HG02610 (cell line): ENCODE results near the gene CCDC77.

Experiments
- ATAC-seq: cut with Tn5 transposase; IDR thresholded peaks from one replicate; pipeline ENCODE4 v1.9.1; 2021; ENCODE audit warnings: mild to moderate bottlenecking, moderate library complexity; ENCODE audit not compliant: unreplicated experiment

CCDC77 gene

DNA sequence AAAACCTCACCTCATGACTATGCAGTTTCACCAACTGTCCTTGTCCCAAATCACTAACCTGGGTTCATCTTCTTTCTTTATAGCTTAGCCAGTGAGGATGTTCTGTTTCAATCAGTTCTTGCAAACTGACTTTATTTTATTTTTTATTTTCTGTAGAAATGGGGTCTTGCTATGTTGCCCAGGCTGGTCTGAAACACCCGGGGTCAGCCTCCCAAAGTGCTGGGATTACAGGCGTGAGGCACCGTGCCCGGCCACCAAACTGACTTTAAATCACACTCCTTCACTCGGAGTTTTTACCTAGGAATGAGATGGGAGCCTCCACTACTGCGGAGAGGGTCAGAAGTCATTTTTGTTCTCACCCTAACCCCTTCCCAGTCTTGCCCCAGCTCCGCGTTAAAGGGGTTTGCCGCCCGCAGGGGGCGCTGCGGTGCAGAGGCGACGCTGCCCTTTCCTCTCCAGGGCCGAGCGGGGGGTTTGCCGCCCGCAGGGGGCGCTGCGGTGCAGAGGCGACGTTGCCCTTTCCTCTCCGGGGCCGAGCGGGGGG is 51.3 kb downstream of the CCDC77 start:
- ATAC-seq: no peak

DNA sequence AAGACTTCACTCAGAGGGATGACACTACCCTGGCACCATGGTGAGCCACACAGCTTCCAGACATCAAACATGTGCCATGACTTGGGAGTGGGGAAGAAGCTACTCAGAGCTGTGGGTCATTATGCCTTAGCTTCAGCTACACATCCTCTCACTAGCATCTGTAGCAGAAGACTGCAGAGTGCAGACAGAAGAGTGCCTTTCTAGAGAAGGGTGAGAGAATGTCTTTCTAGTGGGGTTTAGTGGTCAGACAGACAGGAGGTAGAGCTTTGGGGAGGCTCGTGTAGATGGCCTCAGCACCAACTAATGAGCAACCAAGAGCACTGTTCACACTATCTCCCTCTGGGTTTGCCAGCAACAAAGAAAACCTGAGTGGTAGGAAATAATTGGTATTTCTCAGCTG is 53.4 kb downstream of the CCDC77 start:
- no peak for ATAC-seq

DNA sequence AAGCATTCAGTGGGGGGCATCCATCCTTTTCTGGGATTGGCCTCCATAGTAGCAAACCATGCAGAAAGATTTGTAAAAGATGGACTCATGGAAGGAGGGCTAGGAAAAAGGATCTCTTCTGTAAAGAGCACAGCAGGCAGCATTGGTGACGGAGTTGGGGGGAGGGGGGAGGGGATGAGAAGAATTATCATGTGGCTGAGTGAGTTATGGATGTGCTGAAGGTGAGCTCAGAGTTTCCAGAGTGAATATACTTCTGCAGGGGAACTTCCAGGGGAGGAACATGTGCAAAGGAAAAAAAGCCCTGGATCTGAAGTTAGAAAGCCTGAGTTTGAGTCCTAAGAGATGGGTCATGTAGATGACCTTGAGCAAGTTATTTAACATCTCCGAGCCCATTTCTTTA is 54.4 kb downstream of the CCDC77 start:
- ATAC-seq: no peak

DNA sequence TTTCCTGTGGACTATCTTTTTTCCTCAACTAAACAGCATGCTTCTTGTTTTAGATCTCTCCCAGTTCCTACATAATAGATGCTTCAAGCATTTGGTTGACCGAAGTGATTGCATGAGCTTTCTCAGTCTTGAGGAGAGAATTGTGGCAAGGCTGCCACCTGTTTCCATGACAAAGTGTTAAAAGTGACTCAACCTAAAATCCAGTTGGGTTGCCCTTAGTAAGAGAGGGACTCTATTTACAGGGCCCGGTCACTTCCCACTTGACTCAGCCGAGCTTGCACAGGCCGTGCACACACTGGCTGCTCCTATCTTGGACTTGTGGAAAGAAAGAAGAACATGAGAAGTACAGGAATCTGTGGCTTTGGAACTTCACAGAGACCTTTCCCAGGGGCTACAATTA is 56.2 kb downstream of the CCDC77 start:
- no peak for ATAC-seq

DNA sequence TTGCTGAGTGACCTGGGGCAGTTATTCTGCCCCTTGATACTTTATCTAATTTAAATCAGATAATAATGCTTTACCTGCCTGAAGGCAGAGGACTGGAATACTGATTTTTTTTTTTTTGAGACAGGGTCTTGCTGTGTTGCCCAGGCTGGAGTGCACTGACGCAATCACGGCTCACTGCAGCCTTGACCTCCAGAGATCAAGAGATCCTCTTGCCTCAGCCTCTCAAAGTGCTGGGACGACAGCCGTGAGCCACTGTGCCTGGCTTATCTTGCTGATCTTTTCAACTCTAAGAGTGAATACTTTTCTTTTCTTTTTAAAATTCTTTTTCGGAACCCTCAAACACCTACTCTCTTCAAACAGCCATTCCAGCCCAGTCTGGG is 57.6 kb downstream of the CCDC77 start:
- ATAC-seq: no peak

DNA sequence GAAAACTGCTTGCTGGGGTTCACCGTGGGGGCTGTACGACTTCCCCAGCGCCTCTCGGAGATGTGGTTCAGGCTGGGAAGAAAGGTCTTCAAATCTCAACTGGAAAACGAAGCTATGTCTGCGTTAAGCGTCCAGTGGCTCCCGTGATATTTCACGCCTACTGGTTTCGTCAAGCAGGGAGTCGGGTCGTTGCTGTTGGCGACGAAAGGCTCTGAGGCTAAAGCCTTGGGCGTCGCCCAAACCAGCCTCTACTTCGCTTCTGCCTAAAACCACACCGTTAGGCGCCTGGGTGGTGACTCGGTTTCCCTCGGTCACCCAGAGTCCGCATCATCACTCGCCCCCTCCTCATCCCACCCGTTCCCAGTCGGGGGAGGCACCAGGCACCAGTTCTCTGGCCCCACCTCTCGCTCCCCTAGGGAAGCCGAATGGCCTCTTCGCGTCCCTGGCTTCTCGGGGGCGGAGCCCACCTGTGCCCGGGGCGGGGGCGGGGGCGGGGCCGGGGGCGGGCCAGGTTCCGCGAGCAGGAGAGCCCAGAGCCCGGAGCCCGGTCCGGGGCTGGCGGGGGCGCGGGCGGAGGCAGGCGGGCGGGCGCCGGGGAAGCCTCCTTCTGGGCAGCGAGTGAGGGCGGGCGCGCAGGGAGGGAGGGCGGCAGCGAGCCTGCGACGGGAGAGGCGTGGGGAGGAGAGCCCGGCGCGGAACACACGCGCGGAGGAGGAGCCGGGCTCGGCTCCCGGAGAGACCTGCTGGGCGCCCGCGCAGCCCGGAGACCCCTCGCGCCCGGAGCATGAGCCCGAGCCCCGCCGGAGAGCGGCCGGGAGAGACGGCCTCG is 58.2 kb downstream of the CCDC77 start, which contains the start of gene B4GALNT3:
Gene B4GALNT3 (plus strand): TSS at position 510 of the 829 bp plus-strand sequence. CDS start 438 bp downstream, outside the sequence.
- ATAC-seq: no peak

DNA sequence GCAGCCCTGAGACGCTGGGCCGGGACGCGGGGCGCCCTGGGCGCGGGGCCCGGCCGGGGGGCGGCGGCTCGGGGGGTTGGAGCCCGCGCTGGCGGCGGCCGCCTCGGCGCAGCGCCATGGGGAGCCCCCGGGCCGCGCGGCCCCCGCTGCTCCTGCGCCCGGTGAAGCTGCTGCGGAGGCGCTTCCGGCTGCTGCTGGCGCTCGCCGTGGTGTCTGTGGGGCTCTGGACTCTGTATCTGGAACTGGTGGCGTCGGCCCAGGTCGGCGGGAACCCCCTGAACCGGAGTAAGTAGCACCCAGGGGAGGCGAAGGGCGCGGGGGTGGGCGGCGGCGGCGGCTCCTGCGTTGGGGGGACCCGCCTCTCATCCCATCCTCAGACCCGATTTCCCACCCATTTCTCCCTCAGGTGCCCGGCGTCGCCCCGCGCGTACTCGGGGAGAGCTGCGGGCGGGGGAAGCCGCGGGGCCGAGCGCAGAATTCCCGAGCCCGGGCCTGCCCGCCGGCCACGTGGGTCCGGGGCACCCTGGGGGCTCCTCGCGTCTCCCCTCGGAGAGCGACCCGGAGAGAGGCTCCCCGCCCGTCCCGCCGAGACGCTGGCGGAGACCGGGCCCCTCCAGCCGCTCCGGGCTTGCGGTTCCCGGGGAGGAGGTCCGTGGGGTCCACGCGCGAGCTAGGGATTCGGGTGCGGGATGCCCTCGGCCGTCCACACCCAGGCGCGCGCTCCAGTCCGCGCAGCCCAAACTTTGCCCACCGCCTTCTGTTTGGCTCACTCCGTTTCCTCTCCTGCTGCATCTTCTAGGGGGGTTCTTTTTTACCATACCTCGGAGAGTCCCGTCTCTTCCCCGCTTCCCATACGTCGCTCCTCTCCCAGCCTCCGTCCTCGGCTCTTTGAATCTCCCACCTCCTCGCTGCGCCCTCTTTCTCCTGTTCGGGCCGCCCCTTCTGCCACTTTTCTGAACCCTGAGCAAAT is 59.1 kb downstream of the CCDC77 start:
- ATAC-seq: no peak

DNA sequence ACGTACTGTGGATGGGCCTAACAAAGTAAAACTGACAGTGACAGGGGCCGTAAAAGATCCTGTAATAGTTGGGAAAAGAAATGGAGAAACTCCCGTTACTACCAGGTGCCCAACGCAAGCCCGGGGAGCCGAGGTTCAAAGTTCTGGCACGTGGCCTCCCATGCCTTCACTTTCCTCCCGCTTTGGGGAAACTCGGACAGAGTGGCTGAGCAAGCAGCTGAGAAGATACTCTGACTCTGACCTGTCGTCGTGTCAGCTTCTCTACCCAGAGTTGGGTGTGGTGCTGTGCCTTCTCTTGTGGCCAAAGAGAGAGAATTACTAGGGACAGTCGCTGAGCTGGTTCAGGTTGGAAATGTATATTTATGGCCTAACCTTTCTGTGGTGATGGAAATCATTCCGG is 60.0 kb downstream of the CCDC77 start:
- ATAC-seq: no peak

DNA sequence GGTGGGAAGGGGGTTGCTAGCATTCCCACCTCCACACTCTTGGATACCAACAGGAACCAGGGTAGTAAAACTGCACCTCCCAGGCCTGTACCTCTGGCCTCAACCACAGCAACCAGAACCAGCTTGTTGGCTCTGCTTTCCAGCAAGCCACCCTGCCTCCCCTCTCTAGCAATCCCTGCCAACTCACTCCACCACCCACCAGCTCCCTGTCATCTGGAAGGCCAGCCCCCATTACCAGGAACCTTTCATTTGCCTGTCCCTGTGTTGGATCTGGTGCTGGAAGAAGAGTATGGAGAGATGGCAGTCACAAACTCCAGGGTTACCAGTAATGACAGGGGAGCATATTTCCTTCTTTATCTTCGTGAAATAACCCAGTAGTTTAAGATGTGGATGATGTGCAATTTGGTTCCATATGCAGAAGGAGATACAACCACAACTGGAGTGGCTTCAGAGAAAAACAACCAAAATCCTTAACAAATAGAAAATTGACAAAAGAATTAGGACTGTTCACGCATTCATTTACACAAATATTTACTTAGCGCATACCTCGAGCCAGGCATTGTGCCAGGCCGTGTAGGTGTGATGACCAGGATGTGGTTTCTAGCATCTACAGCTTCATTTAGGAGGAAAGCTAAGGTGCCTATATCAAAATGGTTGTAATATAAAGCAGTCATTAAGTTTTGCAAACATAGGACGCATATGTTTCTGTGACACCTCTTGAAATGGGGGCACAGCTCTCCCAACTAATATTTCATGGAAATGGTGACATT is 61.7 kb downstream of the CCDC77 start:
- no peak for ATAC-seq

DNA sequence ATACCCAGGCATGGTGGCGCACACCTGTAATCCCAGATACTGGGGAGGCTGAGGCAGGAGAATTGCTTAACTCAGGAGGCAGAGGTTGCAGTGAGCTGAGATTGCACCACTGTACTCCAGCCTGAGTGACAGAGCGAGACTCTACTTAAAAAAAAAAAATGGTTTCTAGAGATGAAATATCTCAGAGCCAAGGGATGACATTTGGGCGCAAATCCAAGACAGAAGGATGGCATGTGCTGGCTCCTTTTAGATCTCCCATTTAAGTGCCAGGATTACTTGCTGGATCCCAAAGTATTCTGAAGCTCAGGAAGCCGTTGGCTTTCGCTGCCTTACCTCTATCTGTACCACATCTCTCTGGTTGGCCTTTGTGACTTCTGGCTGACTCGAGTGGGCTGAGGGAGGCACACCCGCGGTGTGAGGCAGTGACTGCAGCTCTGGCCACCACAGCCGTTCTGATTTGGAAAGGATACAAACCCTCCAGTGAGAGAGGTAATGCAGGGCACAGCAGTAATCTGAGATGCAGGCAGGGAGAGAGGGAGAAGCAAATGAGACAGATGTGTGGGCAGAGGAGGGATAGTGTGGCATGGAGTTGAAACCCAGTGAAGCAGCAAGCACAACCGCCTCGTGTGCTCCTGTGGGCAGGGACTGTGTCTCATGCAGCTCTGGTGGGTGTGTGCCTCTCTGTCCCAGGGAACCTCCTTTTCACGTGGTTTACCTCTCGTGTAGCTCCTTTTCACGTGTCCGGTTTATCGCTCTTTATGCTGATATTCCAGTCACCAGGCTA is 63.2 kb downstream of the CCDC77 start:
- no peak for ATAC-seq

DNA sequence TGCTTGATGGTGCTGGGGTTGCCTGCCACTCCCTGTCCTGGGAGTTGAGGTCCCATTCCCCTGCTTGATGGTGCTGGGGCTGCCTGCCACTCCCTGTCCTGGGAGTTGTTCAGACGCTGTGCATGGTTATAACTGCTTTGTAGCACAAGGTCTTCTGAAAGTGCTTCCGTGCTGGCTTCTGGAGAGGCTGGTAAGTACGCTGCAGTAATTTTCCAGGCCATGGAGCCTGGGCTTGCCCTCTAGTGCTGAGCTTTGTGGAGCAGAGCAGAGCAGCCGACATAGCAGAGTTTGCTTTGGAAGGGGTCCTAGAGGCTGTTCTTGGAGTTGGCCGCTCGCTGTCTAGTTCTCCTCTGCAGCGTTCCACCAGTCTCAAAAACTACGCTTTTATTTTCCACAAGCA is 64.6 kb downstream of the CCDC77 start:
- no peak for ATAC-seq

DNA sequence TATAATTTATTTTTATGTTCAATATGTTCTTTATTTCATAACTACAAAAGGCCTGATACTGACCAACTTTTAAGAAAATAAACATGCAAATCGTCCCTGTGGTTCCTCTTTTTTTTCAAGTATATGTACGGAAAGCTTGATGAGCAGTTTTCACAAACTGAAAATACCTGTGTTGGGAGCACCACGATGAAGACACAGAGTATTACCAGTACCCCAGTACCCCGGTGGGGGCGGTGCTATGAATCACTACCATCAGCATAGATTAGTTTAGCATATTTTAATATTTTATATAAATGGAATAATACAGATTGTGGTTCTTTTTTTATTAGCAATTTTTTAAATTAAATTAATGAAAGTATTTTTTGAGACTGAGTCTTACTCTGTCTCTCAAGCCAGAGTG is 65.3 kb downstream of the CCDC77 start:
- ATAC-seq: no peak

DNA sequence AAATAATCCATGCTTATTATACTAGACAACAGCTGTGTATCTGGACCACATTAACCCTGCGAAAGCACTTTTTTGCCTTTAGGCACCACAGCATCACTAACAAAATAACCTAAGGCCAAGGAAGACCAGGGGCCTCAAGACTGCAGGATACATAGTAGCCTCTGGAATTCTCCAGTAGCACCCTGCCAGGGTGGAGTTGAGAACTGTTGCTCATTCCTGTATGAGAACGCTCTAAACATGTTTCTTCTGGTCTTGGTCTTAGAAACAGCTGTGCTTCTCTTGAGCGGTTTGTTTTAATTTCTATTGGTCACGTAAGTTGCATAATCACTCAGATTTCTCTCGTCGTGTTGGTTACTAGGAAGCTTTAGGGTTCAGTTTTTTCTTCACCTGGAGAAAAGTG is 66.1 kb downstream of the CCDC77 start:
- ATAC-seq: no peak

DNA sequence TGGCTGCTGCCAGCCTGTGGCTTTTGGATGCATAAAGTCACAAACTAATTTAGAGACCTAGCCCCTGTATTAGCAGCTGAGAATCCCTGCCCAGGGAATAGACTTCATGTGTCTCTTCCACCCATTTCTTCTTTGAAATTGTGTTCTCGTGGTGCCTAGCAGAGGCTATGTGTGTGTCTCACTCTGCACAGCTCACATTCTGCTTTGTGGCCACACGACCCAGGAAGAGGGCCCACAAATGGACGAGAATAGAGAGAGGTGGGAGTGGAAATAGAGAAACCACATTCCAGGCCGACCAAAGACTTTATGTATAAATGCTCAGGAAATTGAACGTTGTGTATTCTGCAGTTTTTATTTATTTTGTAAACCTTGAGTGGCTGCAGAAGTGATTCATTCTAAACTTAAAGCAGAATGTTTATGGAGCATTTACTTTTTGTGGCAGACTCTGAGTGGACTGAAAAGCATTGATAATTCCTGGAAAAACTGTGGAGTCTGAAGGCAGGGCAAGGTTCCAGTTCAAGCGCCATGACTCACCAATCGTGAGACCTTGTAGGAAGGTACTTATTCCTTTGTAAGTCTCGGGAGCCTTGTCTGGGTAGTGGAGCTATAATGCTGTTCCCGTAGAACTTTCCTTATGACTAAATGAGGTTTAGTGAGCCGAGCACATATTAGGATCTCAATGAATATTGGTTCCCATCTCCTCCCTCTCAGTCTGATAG is 67.4 kb downstream of the CCDC77 start:
- ATAC-seq: no peak

DNA sequence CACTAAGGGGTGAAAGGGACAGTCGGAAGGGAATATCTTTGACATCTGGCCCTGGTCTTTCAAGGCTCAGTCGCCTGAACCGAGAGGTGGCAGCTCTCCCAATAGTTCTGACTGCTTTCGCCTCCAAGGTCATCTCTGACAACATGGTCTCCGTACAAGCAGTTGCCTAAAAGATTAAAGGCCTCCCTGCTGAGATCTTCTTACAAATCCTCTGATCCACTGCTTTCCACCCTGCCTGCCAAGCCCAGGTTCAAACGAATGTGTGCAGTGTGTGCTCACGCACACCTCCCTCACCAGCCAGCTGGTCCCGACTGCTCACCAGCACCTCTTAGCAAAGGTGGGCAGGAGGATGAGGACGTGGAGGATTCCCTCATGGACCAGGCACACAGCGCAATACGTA is 68.7 kb downstream of the CCDC77 start:
- ATAC-seq: no peak

DNA sequence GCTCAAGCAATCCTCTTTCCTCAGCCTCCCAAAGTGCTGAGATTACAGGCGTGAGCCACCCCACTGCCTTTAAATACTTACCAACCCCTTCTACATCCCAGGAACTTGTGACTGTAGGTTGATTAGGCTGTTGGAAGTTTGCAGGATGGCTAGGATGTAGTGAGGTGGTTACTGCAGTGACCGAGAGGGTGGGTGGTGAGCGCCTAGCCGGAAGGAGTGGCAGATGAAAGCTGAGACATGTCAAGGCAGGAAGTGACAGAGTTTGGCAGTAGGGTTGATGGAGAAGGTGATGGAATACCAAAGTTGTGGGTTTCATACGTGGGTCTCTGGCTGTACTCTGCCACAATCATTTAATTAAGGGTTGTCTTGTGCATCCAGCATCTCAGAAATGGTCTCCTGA is 71.8 kb downstream of the CCDC77 start:
- no peak for ATAC-seq

DNA sequence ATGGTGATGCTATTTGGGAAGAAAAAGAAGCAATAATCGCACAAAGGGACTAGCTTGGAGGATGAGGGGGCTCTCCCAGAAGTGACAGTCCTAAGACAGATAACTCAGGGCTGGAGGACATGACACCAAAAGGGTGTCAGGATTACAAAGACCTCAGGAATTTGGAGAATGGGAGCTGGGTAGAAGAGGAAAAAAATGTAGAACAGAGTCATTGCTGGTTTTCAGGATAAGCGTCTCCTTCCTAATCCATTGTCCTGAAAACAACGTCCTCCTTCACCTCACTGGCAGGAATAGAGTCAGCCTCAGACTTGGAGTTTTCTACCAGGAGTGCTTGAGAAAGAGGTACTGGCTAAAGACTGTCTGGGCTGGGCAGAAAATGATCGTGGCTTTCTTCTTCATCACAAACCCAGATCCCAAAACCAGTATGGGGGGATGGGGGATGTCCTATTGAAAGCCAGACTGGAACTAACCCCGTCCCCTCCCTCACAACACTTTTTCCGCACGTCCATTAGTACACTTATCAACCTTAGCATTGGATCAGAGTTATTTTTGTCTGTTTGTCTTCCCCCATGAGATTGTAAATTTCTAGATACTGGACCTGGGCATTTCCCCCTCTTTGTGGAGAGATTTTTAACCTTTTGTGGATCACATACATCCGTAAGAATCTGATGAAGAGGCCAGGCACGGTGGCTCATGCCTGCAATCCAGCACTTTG is 72.6 kb downstream of the CCDC77 start:
- ATAC-seq: no peak

DNA sequence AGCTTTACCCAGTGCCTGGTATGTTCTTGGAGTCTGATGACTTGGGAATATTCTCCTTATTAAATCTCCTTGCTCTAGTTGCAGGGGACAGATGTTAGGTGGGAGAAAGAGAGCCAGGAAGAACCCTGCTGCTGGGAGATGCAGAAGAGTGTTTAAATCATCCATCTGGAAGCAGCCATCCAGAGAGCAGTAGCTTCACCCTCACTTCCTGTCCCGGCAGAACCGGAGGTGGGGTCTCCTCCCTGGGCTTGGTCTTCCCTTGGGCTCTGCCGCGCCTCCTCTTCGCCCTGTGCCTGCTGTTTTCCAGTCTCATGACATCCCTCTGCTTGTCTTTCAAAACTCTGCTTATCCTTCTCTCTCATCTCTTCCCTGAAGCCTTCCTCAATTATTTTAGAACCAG is 73.8 kb downstream of the CCDC77 start:
- ATAC-seq: no peak

DNA sequence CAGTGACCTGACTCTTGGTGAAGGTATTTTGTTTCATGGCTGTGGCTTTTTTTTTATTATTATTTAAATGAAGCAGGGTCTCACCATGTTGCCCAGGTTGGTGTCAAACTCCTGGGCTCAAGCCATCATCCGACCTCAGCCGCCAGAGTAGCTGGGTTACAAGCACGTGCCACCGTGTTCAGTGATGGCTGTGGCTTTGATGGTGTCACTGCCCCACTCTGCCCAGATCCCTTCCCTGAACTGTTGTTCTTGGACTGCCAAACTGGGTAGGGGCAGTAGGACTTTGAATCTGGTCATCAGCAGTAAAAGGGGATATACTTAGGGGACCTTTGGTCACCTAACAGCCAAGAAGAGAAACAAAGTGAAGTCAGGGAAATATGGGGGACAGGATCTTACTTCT is 77.7 kb downstream of the CCDC77 start:
- ATAC-seq: no peak
